Right lobe of liver (tissue), 6 donors: Measurements from ENCODE around the gene PRKD2. TPM values are rescaled to one million over a fixed set of nuclear protein-coding genes. Genes with fewer than 3 reads are reported as not detected.

ENCODE experiments used
- ATAC-seq, 4 donors: fragments of 200-7000 bp; cut with Tn5 transposase; one replicate each; pipeline ENCODE4 v1.9.1; 2020; ENCODE audit warnings: mild to moderate bottlenecking in 4 of 4, moderate library complexity in 4 of 4
- DNase-seq, 3 donors: peaks; one replicate each; pipeline ENCODE4 v3.0.0-alpha.2; 2020
- H3K27ac ChIP-seq, 3 donors: fragments of 200-600 bp; one replicate each; pipeline ENCODE4 v1.8.0; 2022
- H3K27me3 ChIP-seq, 2 donors: fragments of 200-600 bp; one replicate each; pipeline ENCODE4 v1.8.0; 2022
- H3K36me3 ChIP-seq, 4 donors: fragments of 200-600 bp; sonication (generic) in 1 of 4; one replicate each; pipeline versions ENCODE4 v1.5.1 to v1.8.0; 2017 to 2022; ENCODE audit warnings: control low read depth in 1 of 4
- H3K4me1 ChIP-seq, 4 donors: fragments of 200-600 bp; sonication (generic) in 1 of 4; one replicate each; pipeline versions ENCODE4 v1.5.1 to v1.8.0; 2017 to 2022; ENCODE audit warnings: control low read depth in 1 of 4
- H3K4me3 ChIP-seq, 3 donors: fragments of 200-600 bp; one replicate each; pipeline ENCODE4 v1.8.0; 2022
- H3K9me3 ChIP-seq, 4 donors: fragments of 200-600 bp; sonication (generic) in 1 of 4; one replicate each; pipeline versions ENCODE4 v1.5.1 to v1.8.0; 2017 to 2022; ENCODE audit warnings: control low read depth in 1 of 4
- POLR2A ChIP-seq: fragments of 450-650 bp; IDR thresholded peaks from one replicate; pipeline ENCODE4 v1.6.1; 2017; ENCODE audit warnings: antibody characterized with exemption, mild to moderate bottlenecking
- WGBS: methylation state at CpG from one replicate; pipeline ENCODE4 v1.1.6; 2018; ENCODE audit warnings: low coverage, low lambda C conversion rate; ENCODE audit not compliant: insufficient coverage; ENCODE audit errors: missing lambda C conversion rate; 5-methylcytosine and 5-hydroxymethylcytosine counted together
- intact Hi-C, 2 donors: fragments of 100-400 bp; cut with DNase I; formaldehyde crosslinking; loops; one replicate each; pipeline versions ENCODE4 v1.11.2 to v1.14.1; 2022
- total RNA-seq, 6 experiments: library from RNA; depleted of rRNA in 2 of 6; stranded (reverse); fragments of >200 nt in 2 of 6; fragmentation: NEBNext Ultra II Directional in 3 of 6; extraction: Animal tissue kit (Norgen Biotek cat#: 25700) in 3 of 6; gene quantifications; one replicate each; pipeline versions ENCODE4 v1.1.0 to v1.2.4, GENCODE V29; 2016 to 2023
- TF ChIP-seq, protein P1 (sequence below), 4 donors: fragments of 200-600 bp in 3 of 4; fragments of 450-650 bp in 1 of 4; IDR thresholded peaks; one replicate each; pipeline versions ENCODE4 v1.5.1 to v1.8.0; 2016 to 2022; ENCODE audit warnings: antibody characterized with exemption in 4 of 4, mild to moderate bottlenecking in 2 of 4
- donor health status: DM: no; HTN: yes; CAD: no.
- donor health status: DM: no; HTN: no; CAD: no.
- donor health status: DM: no; HTN: no; CAD: no.
- donor health status: DM: no; HTN: yes; CAD: no.
- donor health status: DM: no; HTN: yes; CAD: no.

The PRKD2 gene
- total RNA-seq, 6 experiments from 2014 or later = 15.1 to 20.2 (median 16.9) TPM

DNA sequence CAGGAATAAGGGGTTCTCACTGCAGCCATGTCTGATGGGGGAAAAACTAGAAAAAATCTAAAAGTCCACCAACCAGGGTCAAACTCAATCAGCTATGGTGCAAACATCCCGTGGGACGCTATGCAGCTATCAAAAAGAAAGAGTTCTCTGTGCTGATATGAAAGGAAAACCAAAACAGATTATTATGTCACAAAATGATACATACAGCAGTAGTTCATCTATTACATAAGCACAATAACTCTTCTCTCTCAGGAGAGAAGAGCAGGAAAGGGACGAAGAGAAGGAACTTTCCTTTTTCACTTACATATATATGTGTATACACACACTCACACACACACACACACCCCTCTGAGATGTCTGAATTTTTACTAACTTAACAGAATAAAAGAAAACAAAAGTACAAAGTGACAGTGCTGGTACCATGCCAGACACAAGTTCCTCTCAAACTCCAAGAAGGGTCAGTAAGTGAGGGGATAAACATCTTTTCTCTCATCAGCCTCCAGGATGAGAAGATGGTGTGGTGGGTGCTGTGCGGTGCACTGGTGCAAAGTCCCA lies 26.1 kb upstream of the PRKD2 start:
- Histone ChIP-seq H3K4me1 (peaks cover 0 to 46% (median 2%) of the 10 kb centered on the region in 4 donors), H3K36me3 (no peaks in the 10 kb centered on the region), H3K9me3 (no peaks in the 10 kb centered on the region), H3K27ac (no peak overlapping the region), H3K27me3 (no peaks in the 10 kb centered on the region), H3K4me3 (no peak overlapping the region)
- intact Hi-C loops = no loop called here
- DNase-seq = no peak
- no peak for ATAC-seq
- TF ChIP-seq, protein P1, sequence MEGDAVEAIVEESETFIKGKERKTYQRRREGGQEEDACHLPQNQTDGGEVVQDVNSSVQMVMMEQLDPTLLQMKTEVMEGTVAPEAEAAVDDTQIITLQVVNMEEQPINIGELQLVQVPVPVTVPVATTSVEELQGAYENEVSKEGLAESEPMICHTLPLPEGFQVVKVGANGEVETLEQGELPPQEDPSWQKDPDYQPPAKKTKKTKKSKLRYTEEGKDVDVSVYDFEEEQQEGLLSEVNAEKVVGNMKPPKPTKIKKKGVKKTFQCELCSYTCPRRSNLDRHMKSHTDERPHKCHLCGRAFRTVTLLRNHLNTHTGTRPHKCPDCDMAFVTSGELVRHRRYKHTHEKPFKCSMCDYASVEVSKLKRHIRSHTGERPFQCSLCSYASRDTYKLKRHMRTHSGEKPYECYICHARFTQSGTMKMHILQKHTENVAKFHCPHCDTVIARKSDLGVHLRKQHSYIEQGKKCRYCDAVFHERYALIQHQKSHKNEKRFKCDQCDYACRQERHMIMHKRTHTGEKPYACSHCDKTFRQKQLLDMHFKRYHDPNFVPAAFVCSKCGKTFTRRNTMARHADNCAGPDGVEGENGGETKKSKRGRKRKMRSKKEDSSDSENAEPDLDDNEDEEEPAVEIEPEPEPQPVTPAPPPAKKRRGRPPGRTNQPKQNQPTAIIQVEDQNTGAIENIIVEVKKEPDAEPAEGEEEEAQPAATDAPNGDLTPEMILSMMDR (IDR thresholded peaks at IDR 0.05) = no peak
- no peak for TF ChIP-seq POLR2A
- 50% methylated on average over 4 of the region's 4 CpGs for whole genome bisulfite sequencing

DNA sequence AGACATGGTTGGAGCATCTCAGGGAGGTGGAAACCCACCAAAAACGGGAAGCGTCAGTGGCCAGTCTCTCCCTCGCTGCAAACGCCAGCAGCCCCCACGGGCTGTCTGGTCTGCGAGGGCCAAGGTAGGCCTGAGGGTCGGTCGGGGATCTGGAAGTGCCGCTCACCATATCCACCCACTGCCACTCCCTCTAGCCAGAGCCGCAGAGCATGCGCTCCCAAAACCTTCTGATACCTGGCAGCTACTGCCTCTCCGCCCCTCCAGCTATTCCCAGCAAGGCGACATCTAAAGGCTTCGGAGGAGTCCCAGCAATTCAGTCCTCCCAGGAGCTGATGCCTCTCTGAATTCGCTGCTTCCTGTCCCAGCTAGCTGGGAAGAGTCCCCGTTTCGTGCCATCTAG lies 24.5 kb upstream of the PRKD2 start:
- intact Hi-C loops = no loop called here
- H3K9me3 ChIP-seq = no peaks in the 10 kb centered on the region
- TF ChIP-seq, protein P1 (IDR thresholded peaks at IDR 0.05) = no peak
- TF ChIP-seq POLR2A = no peak
- DNase-seq = no peak
- peaks cover 0 to 5% (median 2%) of the 10 kb centered on the region in 4 donors for H3K36me3 ChIP-seq
- H3K27me3 ChIP-seq = no peaks in the 10 kb centered on the region
- no peak for ATAC-seq
- H3K4me3 ChIP-seq = no peak overlapping the region
- H3K4me1 ChIP-seq = peaks cover 0 to 53% (median 2%) of the 10 kb centered on the region in 4 donors
- 88% methylated on average over 5 of the region's 17 CpGs for WGBS
- H3K27ac ChIP-seq = no peak overlapping the region

DNA sequence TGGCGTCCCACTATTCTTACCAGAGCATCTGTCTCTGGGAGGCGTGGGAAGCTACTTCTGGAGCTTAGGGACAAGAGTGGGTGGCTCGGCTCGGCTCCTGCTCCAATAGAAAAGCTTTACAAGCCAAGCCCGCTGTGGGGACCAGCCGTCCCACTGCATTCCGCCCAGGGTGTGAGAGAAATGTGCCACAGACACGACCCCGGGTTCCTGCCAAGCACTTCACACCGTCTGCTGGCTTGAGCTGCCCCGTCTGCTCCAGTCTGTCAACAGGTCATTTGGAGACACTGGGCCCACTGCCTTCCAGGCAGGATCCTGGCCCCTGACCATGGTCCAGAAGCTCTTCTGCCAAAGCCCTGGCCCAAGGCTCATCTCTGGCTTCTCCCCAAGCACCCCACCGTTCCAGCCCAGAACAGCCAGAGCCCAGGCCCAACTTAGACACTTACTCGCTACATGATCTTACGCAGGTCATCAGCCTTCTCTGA lies 22.4 kb upstream of the PRKD2 start:
- no peak overlapping the region for H3K27ac ChIP-seq

DNA sequence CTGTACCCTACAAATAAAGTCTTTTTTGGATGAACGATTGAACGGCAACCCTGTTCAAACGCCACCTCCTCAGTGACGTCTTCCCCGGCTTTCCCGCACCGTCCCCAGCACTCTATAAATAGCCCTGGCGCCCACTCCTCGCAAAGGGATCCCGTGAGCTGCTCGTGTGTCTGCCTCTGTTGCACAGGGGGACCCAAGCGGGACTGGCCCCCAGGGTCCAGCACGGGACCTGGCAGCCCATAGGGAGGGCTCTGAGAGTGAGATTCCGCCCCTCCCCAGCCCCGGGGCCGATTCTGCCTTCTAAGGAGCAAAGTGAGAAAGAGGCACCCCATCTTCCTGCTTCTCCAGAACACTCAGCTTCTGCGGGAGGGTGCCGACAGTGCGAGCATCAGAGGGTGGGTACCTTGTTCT lies 20.9 kb upstream of the PRKD2 start:
- peaks cover 0 to 40% (median 5%) of the 10 kb centered on the region in 4 donors for H3K4me1 ChIP-seq
- WGBS = 87% methylated on average over 14 of the region's 19 CpGs
- H3K9me3 ChIP-seq = no peaks in the 10 kb centered on the region
- DNase-seq (peak in 1 of 3 donors; percentile 46), ATAC-seq (no peak)
- peaks cover 0 to 24% (median 3%) of the 10 kb centered on the region in 4 donors for H3K36me3 ChIP-seq
- TF ChIP-seq POLR2A = no peak
- TF ChIP-seq, protein P1 (IDR thresholded peaks at IDR 0.05) = no peak
- peak overlapping the region in 1 of 3 donors; percentile 1 for H3K27ac ChIP-seq
- H3K27me3 ChIP-seq = no peaks in the 10 kb centered on the region
- no peak overlapping the region for H3K4me3 ChIP-seq
- intact Hi-C loops = no loop called here

More for the DNA sequence above, 22.4 kb upstream of the PRKD2 start:
- Histone ChIP-seq H3K9me3 (no peaks in the 10 kb centered on the region), H3K4me1 (peaks cover 0 to 47% (median 2%) of the 10 kb centered on the region in 4 donors), H3K27me3 (no peaks in the 10 kb centered on the region), H3K4me3 (no peak overlapping the region), H3K36me3 (peaks cover 0 to 18% (median 2%) of the 10 kb centered on the region in 4 donors)
- 66% methylated on average over 5 of the region's 14 CpGs for WGBS
- intact Hi-C loops = no loop called here
- TF ChIP-seq, protein P1 (IDR thresholded peaks at IDR 0.05) = no peak
- no peak for TF ChIP-seq POLR2A
- DNase-seq = peak in 2 of 3 donors; percentile 76 to 86
- peak; percentile 11 to 86 (median 54) for ATAC-seq
